Left hindlimb (tissue), 1 donor: Measurements from ENCODE around the gene CACNA2D3.

Experiments used
- DNase-seq: peaks from one replicate; pipeline ENCODE4 v3.0.0-alpha.2; 2018

CACNA2D3 gene

GRCh38 chr3:54649551-54649950 lies 527.2 kb downstream of the CACNA2D3 start:
- DNase-seq: no peak

GRCh38 chr3:54653456-54654195 lies 531.3 kb downstream of the CACNA2D3 start:
- DNase-seq: no peak

GRCh38 chr3:54654776-54655175 lies 532.4 kb downstream of the CACNA2D3 start:
- no peak for DNase-seq

GRCh38 chr3:54659347-54659746 lies 537.0 kb downstream of the CACNA2D3 start:
- no peak for DNase-seq

- peak; percentile 73 for DNase-seq
Observed at GRCh38 chr3:54660714-54661132, 538.4 kb downstream of the CACNA2D3 start.

GRCh38 chr3:54661151-54661550 lies 538.8 kb downstream of the CACNA2D3 start:
- DNase-seq: no peak

GRCh38 chr3:54663501-54664011 lies 541.2 kb downstream of the CACNA2D3 start:
- DNase-seq: peak; percentile 47

- no peak for DNase-seq
Observed at GRCh38 chr3:54665016-54665600, 542.8 kb downstream of the CACNA2D3 start.

- no peak for DNase-seq
Observed at GRCh38 chr3:54668236-54668635, 545.9 kb downstream of the CACNA2D3 start.

GRCh38 chr3:54670201-54671000 lies 548.0 kb downstream of the CACNA2D3 start:
- DNase-seq: no peak

GRCh38 chr3:54671511-54671910 lies 549.2 kb downstream of the CACNA2D3 start:
- no peak for DNase-seq

GRCh38 chr3:54676087-54676486 lies 553.7 kb downstream of the CACNA2D3 start:
- no peak for DNase-seq

- DNase-seq: no peak
Observed at GRCh38 chr3:54681706-54682105, 559.4 kb downstream of the CACNA2D3 start.

- no peak for DNase-seq
Observed at GRCh38 chr3:54685213-54685612, 562.9 kb downstream of the CACNA2D3 start.

- DNase-seq: no peak
Observed at GRCh38 chr3:54691289-54691771, 569.0 kb downstream of the CACNA2D3 start.

- DNase-seq: no peak
Observed at GRCh38 chr3:54696313-54696712, 574.0 kb downstream of the CACNA2D3 start.

GRCh38 chr3:54698054-54698453 lies 575.7 kb downstream of the CACNA2D3 start:
- DNase-seq: no peak

GRCh38 chr3:54703923-54704322 lies 581.6 kb downstream of the CACNA2D3 start:
- no peak for DNase-seq

- no peak for DNase-seq
Observed at GRCh38 chr3:54705730-54706129, 583.4 kb downstream of the CACNA2D3 start.

- no peak for DNase-seq
Observed at GRCh38 chr3:54706738-54707137, 584.4 kb downstream of the CACNA2D3 start.

- DNase-seq: no peak
Observed at GRCh38 chr3:54709785-54710184, 587.4 kb downstream of the CACNA2D3 start.

GRCh38 chr3:54710954-54711353 lies 588.6 kb downstream of the CACNA2D3 start:
- no peak for DNase-seq

GRCh38 chr3:54712539-54712938 lies 590.2 kb downstream of the CACNA2D3 start:
- DNase-seq: peak; percentile 43
